Esophagus squamous epithelium (tissue), 5 donors: ENCODE measurements around the gene KIAA1671. TPM values are rescaled to one million over a fixed set of nuclear protein-coding genes. Genes with fewer than 3 reads are reported as not detected.

Experiments
- DNase-seq: peaks from one replicate; lab custom pipeline; 2025; lab: John Stamatoyannopoulos, UW
- H3K27ac ChIP-seq, 4 donors: fragments of 200-600 bp; sonication (generic); one replicate each; pipeline ENCODE4 v1.5.1; 2016 to 2019; ENCODE audit warnings: mild to moderate bottlenecking in 1 of 4
- H3K27me3 ChIP-seq, 4 donors: fragments of 200-600 bp; sonication (generic); 1 replicate in 3 of 4; 2 replicates in 1 of 4; pipeline versions ENCODE4 v1.5.1 to v1.6.0; 2017 to 2021; ENCODE audit warnings: antibody characterized with exemption in 1 of 4
- H3K36me3 ChIP-seq, 3 donors: fragments of 200-600 bp; sonication (generic); one replicate each; pipeline ENCODE4 v1.5.1; 2016 to 2019
- H3K4me1 ChIP-seq, 3 donors: fragments of 200-600 bp; sonication (generic); one replicate each; pipeline ENCODE4 v1.5.1; 2017 to 2019
- H3K4me3 ChIP-seq, 4 donors: fragments of 200-600 bp; sonication (generic); 1 replicate in 3 of 4; 2 replicates in 1 of 4; pipeline ENCODE4 v1.5.1; 2016 to 2019; ENCODE audit warnings: mild to moderate bottlenecking in 2 of 4, moderate library complexity in 1 of 4
- H3K9me3 ChIP-seq, 3 donors: fragments of 200-600 bp; sonication (generic); one replicate each; pipeline ENCODE4 v1.5.1; 2016 to 2019
- CTCF ChIP-seq, 6 experiments: fragments of 450-650 bp in 4 of 6; fragments of 200-600 bp in 2 of 6; sonication (generic) in 2 of 6; IDR thresholded peaks; one replicate each; pipeline ENCODE4 v1.5.1; 2016 to 2019; ENCODE audit warnings: antibody characterized with exemption in 6 of 6, mild to moderate bottlenecking in 4 of 6, moderate library complexity in 4 of 6
- POLR2A ChIP-seq, 4 donors: fragments of 450-650 bp; IDR thresholded peaks; one replicate each; pipeline ENCODE4 v1.6.1; 2017; ENCODE audit warnings: antibody characterized with exemption in 4 of 4, mild to moderate bottlenecking in 4 of 4, moderate library complexity in 3 of 4
- WGBS, 2 donors: methylation state at CpG; one replicate each; pipeline ENCODE4 v1.1.5; 2018; 5-methylcytosine and 5-hydroxymethylcytosine counted together
- intact Hi-C: fragments of 100-400 bp; cut with DNase I; formaldehyde crosslinking; loops from one replicate; pipeline ENCODE4 v1.15.0; 2022
- total RNA-seq, 4 donors: library from RNA; depleted of rRNA; stranded (reverse); fragments of >200 nt; gene quantifications; one replicate each; pipeline ENCODE4 v1.1.0, GENCODE V29; 2016
- donor health status: DM: yes; HTN: yes; CAD: no.

Gene KIAA1671
- total RNA-seq, 4 donors from 2014 or later: 43.1 to 73.2 (median 47.5) TPM

DNA sequence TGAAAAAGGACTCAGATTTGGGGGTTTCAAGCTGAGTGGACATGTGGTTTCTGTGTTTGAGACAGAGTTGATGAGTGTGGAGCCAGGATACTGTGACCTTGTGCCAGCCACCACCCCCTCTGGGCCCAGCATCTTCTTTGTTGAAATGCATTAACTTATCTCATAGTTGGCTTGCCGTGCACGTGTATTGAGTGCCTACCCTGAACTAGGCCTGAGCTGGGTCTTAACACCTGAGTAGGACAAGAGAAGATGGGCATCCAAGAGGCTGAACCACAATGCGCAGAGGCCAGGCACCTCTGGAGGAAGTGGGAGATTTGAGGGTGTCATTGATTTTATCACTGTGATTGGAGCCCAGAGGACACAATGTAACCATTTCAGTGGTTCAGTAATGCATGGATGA is 129.6 kb downstream of the KIAA1671 start:
- intact Hi-C loops: no loop called here
- Histone ChIP-seq H3K27ac (no peak overlapping the region), H3K36me3 (no peaks in the 10 kb centered on the region), H3K9me3 (no peaks in the 10 kb centered on the region), H3K4me3 (no peak overlapping the region), H3K4me1 (peaks cover 10 to 38% (median 11%) of the 10 kb centered on the region in 3 donors), H3K27me3 (no peaks in the 10 kb centered on the region)
- TF ChIP-seq POLR2A (IDR thresholded peaks at IDR 0.05) (no peak), CTCF (IDR thresholded peaks at IDR 0.05) (no peak)
- no peak for DNase-seq
- WGBS, 2 donors: 90 to 100% methylated on average over 2 to 3 of the region's 3 CpGs

GRCh38 chr22:25083056-25083806 is 130.7 kb downstream of the KIAA1671 start:
- WGBS, 2 donors: 44 to 61% methylated on average over 2 of the region's 2 CpGs
- H3K36me3 ChIP-seq: no peaks in the 10 kb centered on the region
- no peak for DNase-seq
- intact Hi-C loops: no loop called here
- H3K4me3 ChIP-seq: no peak overlapping the region
- no peaks in the 10 kb centered on the region for H3K27me3 ChIP-seq
- TF ChIP-seq CTCF (IDR thresholded peaks at IDR 0.05): no peak
- H3K27ac ChIP-seq: no peak overlapping the region
- peaks cover 10 to 33% (median 11%) of the 10 kb centered on the region in 3 donors for H3K4me1 ChIP-seq
- no peaks in the 10 kb centered on the region for H3K9me3 ChIP-seq

GRCh38 chr22:25083807-25084200 is 131.3 kb downstream of the KIAA1671 start:
- H3K27ac ChIP-seq: no peak overlapping the region
- intact Hi-C loops: no loop called here
- no peaks in the 10 kb centered on the region for H3K27me3 ChIP-seq
- peaks cover 10 to 38% (median 11%) of the 10 kb centered on the region in 3 donors for H3K4me1 ChIP-seq
- 60% methylated on average over 1 of the region's 6 CpGs; no CpG with 5 or more reads in 1 of the 2 donors for WGBS, 2 donors
- no peak for DNase-seq
- H3K9me3 ChIP-seq: no peaks in the 10 kb centered on the region
- no peak for TF ChIP-seq POLR2A (IDR thresholded peaks at IDR 0.05)
- no peak for TF ChIP-seq CTCF (IDR thresholded peaks at IDR 0.05)
- H3K4me3 ChIP-seq: no peak overlapping the region
- no peaks in the 10 kb centered on the region for H3K36me3 ChIP-seq

DNA sequence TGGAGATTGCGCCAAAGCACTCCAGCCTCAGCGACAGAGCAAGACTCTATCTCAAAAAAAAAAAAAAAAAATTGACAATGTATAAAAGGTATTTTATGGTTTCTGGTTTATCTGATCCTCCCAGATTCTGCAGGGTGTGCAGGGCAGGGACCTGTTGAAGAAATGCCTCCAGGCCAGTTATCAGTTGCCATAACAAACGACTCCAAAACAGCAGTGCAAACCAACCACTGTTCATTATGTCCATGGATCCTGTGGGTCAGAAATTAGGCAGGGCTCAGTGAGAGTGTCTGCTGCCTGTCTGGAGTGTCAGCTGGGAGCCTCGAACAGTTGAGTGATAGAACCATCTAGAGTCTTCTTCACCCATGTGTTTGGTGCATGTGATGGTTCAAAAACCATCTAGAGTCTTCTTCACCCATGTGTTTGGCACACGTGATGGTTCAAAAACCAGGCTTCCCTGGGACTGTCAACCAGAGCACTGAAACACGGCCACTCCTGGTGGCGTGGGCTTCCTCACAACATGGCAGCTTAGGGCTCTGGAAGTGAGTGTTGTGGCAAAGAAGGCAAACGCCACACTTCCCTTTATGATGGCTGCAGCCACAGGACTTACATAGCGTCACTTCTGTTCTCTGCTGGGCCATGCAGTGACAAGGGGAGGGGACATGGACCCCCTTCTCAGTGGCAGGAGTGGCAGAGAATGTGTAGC is 132.0 kb downstream of the KIAA1671 start:
- H3K27me3 ChIP-seq: no peaks in the 10 kb centered on the region
- whole genome bisulfite sequencing, 2 donors: 76 to 81% methylated on average over 5 to 7 of the region's 9 CpGs

More for the DNA sequence above, 132.0 kb downstream of the KIAA1671 start:
- Histone ChIP-seq H3K4me1 (peaks cover 10 to 38% (median 11%) of the 10 kb centered on the region in 3 donors), H3K9me3 (no peaks in the 10 kb centered on the region), H3K27ac (no peak overlapping the region), H3K36me3 (no peaks in the 10 kb centered on the region), H3K4me3 (no peak overlapping the region)
- intact Hi-C loops: no loop called here
- no peak for DNase-seq
- TF ChIP-seq POLR2A (IDR thresholded peaks at IDR 0.05) (no peak), CTCF (IDR thresholded peaks at IDR 0.05) (no peak)
